ENCODE data around the gene SIAH1.

SIAH1 gene

GRCh38 chr16:48378836-48379235 lies 6.4 kb downstream of the SIAH1 start:
- TF ChIP-seq GATA3 (IDR thresholded peaks at IDR 0.05; ENCODE audit: low read depth, low read length), result no peak
- TF ChIP-seq GATA2 (IDR thresholded peaks at IDR 0.05; ENCODE audit: low read depth, low read length), result no peak

GRCh38 chr16:48378276-48378675 lies 6.9 kb downstream of the SIAH1 start:
- no peak for TF ChIP-seq GATA2 (IDR thresholded peaks at IDR 0.05; ENCODE audit: low read depth, low read length)
- no peak for TF ChIP-seq GATA3 (IDR thresholded peaks at IDR 0.05; ENCODE audit: low read depth, low read length)

- TF ChIP-seq GATA3 (IDR thresholded peaks at IDR 0.05; ENCODE audit: low read depth, low read length), result no peak
- no peak for TF ChIP-seq GATA2 (IDR thresholded peaks at IDR 0.05; ENCODE audit: low read depth, low read length)
Measured at GRCh38 chr16:48374255-48374654, 11.0 kb downstream of the SIAH1 start.

GRCh38 chr16:48373258-48374029 lies 11.8 kb downstream of the SIAH1 start:
- no peak for TF ChIP-seq GATA2 (IDR thresholded peaks at IDR 0.05; ENCODE audit: low read depth, low read length)

GRCh38 chr16:48372744-48373143 lies 12.5 kb downstream of the SIAH1 start:
- TF ChIP-seq GATA3 (IDR thresholded peaks at IDR 0.05; ENCODE audit: low read depth, low read length), result no peak
- TF ChIP-seq GATA2 (IDR thresholded peaks at IDR 0.05; ENCODE audit: low read depth, low read length), result no peak

GRCh38 chr16:48371393-48371780 lies 13.8 kb downstream of the SIAH1 start:
- TF ChIP-seq GATA2 (IDR thresholded peaks at IDR 0.05; ENCODE audit: low read depth, low read length) (no peak), GATA3 (IDR thresholded peaks at IDR 0.05; ENCODE audit: low read depth, low read length) (no peak)

GRCh38 chr16:48370229-48370628 lies 15.0 kb downstream of the SIAH1 start:
- no peak for TF ChIP-seq GATA2 (IDR thresholded peaks at IDR 0.05; ENCODE audit: low read depth, low read length)
- no peak for TF ChIP-seq GATA3 (IDR thresholded peaks at IDR 0.05; ENCODE audit: low read depth, low read length)

GRCh38 chr16:48369765-48370164 lies 15.4 kb downstream of the SIAH1 start:
- TF ChIP-seq GATA3 (IDR thresholded peaks at IDR 0.05; ENCODE audit: low read depth, low read length) (no peak), GATA2 (IDR thresholded peaks at IDR 0.05; ENCODE audit: low read depth, low read length) (no peak)

GRCh38 chr16:48367441-48368049 lies 17.7 kb downstream of the SIAH1 start:
- TF ChIP-seq GATA2 (IDR thresholded peaks at IDR 0.05; ENCODE audit: low read depth, low read length) (no peak), GATA3 (IDR thresholded peaks at IDR 0.05; ENCODE audit: low read depth, low read length) (no peak)

- TF ChIP-seq GATA2 (IDR thresholded peaks at IDR 0.05; ENCODE audit: low read depth, low read length), result no peak
- no peak for TF ChIP-seq GATA3 (IDR thresholded peaks at IDR 0.05; ENCODE audit: low read depth, low read length)
Measured at GRCh38 chr16:48366165-48367093, 18.8 kb downstream of the SIAH1 start.

GRCh38 chr16:48365601-48366164 lies 19.5 kb downstream of the SIAH1 start:
- TF ChIP-seq GATA2 (IDR thresholded peaks at IDR 0.05; ENCODE audit: low read depth, low read length) (no peak), GATA3 (IDR thresholded peaks at IDR 0.05; ENCODE audit: low read depth, low read length) (no peak)

GRCh38 chr16:48365025-48365600 lies 20.1 kb downstream of the SIAH1 start:
- TF ChIP-seq GATA2 (IDR thresholded peaks at IDR 0.05; ENCODE audit: low read depth, low read length), result no peak

- TF ChIP-seq GATA2 (IDR thresholded peaks at IDR 0.05; ENCODE audit: low read depth, low read length) (no peak), GATA3 (IDR thresholded peaks at IDR 0.05; ENCODE audit: low read depth, low read length) (no peak)
Measured at GRCh38 chr16:48361540-48362144, 23.6 kb downstream of the SIAH1 start.

Data from SH-SY5Y (cell line).